ENCODE data around the gene MFSD1.

DNA sequence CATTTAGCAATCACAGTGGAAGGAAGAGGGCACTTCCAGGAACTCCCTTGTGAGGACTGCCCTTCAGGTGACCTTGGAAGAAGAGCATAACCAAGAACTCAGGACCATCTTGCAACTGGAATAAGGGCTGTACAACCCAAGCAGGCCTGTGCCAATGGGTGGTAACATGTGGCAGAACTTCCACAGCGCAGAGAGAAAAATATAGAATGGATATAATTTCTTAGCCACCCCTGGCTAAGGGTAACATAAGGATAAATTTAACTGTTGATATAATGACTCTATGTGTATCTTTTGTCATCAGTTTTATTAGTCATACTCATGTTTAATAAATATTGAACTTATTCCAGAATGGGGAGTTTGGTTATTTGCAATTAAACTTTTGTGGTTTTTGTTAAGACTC is 13.4 kb upstream of the MFSD1 start:
- TF ChIP-seq, protein P1, sequence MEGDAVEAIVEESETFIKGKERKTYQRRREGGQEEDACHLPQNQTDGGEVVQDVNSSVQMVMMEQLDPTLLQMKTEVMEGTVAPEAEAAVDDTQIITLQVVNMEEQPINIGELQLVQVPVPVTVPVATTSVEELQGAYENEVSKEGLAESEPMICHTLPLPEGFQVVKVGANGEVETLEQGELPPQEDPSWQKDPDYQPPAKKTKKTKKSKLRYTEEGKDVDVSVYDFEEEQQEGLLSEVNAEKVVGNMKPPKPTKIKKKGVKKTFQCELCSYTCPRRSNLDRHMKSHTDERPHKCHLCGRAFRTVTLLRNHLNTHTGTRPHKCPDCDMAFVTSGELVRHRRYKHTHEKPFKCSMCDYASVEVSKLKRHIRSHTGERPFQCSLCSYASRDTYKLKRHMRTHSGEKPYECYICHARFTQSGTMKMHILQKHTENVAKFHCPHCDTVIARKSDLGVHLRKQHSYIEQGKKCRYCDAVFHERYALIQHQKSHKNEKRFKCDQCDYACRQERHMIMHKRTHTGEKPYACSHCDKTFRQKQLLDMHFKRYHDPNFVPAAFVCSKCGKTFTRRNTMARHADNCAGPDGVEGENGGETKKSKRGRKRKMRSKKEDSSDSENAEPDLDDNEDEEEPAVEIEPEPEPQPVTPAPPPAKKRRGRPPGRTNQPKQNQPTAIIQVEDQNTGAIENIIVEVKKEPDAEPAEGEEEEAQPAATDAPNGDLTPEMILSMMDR (IDR thresholded peaks at IDR 0.05), result no peak
- no peak for TF ChIP-seq POLR2A (IDR thresholded peaks at IDR 0.05)

Measured in thyroid gland (tissue), 4 donors.